ENCODE measurements around the gene RANBP1. TPM values are rescaled to one million over a fixed set of nuclear protein-coding genes. Genes with fewer than 3 reads are reported as not detected.

RANBP1 gene
- polyA plus RNA-seq, 1 experiment, result 166 TPM

DNA sequence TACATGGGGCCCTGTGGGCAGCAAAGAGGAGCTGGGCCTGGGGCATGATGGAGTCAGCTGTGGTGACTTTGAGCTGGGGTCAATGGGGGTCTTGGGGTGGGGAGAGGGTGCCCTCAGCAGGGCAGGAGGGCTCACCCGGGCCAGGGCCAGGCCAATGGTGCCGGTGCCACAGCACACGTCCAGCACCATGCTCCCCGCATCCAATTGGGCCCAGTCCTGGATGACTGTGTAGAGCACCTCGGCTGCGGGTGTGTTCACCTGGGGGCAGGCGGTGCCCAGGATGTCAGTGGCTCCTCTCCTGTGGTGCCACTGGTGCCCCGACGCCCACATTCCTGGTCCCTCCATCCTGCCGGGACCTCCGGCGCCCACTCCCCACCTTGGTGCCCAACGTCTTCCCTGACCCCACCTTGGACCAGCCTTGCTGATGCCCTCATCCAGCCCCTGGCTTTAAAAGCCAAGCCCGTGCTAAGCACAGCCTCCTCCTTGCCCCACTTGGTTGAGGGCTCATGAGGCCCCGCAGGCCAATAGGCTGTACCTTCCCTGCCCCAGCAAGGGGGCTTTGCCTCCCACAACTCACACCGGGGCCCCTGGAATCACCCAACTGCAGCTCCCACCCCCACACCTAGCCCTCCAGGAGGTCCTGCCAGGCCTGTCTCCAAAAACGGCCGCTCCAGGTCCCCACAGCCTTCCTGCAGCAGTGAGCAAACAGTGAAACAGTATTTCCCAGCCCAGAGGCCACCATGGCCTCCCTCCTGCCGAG, 2.2 kb upstream of the RANBP1 start:
- Histone ChIP-seq H3K36me3 (ENCODE audit: control insufficient read depth, insufficient read depth, low read length) (peaks cover 43% of the 10 kb centered on the region), H3K4me3 (ENCODE audit: low read depth, low read length) (no peak overlapping the region), H3K27me3 (ENCODE audit: control insufficient read depth, insufficient read depth, low read length) (no peaks in the 10 kb centered on the region)
- ChIA-PET CTCF (no interaction called here), POLR2A (no interaction called here)
- no peak for DNase-seq (ENCODE audit: low read depth)
- TF ChIP-seq, protein P1, sequence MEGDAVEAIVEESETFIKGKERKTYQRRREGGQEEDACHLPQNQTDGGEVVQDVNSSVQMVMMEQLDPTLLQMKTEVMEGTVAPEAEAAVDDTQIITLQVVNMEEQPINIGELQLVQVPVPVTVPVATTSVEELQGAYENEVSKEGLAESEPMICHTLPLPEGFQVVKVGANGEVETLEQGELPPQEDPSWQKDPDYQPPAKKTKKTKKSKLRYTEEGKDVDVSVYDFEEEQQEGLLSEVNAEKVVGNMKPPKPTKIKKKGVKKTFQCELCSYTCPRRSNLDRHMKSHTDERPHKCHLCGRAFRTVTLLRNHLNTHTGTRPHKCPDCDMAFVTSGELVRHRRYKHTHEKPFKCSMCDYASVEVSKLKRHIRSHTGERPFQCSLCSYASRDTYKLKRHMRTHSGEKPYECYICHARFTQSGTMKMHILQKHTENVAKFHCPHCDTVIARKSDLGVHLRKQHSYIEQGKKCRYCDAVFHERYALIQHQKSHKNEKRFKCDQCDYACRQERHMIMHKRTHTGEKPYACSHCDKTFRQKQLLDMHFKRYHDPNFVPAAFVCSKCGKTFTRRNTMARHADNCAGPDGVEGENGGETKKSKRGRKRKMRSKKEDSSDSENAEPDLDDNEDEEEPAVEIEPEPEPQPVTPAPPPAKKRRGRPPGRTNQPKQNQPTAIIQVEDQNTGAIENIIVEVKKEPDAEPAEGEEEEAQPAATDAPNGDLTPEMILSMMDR (IDR thresholded peaks at IDR 0.05; ENCODE audit: insufficient read depth, low read depth, low read length), result no peak

DNA sequence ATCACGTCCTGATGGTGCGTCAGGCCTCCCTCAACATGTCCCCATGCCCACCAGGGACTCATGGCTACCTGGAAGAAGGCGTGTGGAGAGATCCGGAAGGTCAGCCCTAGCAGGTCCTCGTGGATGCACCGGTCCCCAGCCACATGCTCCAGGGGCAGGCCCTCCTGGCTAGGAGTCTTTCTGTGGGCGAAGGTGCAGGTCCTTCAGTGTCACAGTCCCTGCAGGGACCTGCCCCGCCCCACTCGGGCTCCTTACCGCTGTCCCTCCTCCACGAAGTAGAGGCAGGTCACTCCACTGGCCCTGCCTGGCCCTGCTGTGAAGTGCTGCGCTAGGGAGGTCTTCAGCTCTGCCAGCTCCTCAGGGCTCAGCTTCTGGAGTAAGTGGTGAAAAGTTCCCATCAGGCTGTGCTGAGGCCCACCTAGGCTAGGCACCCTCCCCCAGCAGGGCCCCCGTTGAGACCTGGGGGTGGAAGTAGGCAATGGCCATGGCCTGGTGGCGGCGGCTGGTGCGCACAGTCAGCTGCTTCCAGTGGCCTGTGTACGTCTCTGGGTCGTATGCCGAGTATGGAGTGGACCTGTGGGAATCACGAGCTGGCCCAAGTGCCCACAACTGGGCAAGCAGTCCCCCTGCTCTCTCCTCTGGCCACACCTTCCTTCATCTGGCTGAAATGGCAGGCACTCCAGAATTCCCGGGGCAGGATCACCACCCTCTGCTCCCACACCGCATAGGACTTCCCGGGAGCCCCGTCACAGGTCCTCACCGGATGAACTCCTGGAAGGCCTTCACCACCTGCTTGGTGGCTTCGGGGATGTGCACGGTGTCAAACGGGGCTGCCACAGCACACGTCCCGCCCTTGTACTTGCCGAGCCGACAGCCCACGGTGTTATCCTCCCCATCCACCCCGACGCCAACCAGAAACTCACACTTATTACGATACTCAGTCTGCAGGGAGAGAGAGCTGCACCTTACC, 1.1 kb upstream of the RANBP1 start:
- no peak for DNase-seq (ENCODE audit: low read depth)
- H3K27me3 ChIP-seq (ENCODE audit: control insufficient read depth, insufficient read depth, low read length), result no peaks in the 10 kb centered on the region
- TF ChIP-seq, protein P1 (IDR thresholded peaks at IDR 0.05; ENCODE audit: insufficient read depth, low read depth, low read length), result no peak
- H3K36me3 ChIP-seq (ENCODE audit: control insufficient read depth, insufficient read depth, low read length), result peaks cover 38% of the 10 kb centered on the region
- POLR2A ChIA-PET, result no interaction called here
- no peak overlapping the region for H3K4me3 ChIP-seq (ENCODE audit: low read depth, low read length)
- CTCF ChIA-PET, result interaction anchor here (2.0 kb wide), 1 partner anchor 145 kb away, joined by 5 read pairs; no protein-coding TSS in a partner anchor

GRCh38 chr22:20116376-20116950, 559 bp downstream of the RANBP1 start:
- ChIA-PET POLR2A (no interaction called here), CTCF (interaction anchor here (2.0 kb wide), 1 partner anchor 147 kb away, joined by 5 read pairs; no protein-coding TSS in a partner anchor)
- no peaks in the 10 kb centered on the region for H3K27me3 ChIP-seq (ENCODE audit: control insufficient read depth, insufficient read depth, low read length)
- no peak for DNase-seq (ENCODE audit: low read depth)
- TF ChIP-seq, protein P1 (IDR thresholded peaks at IDR 0.05; ENCODE audit: insufficient read depth, low read depth, low read length), result no peak
- peaks cover 43% of the 10 kb centered on the region for H3K36me3 ChIP-seq (ENCODE audit: control insufficient read depth, insufficient read depth, low read length)
- peak overlapping the region; percentile 99 for H3K4me3 ChIP-seq (ENCODE audit: low read depth, low read length)

- TF ChIP-seq, protein P1 (IDR thresholded peaks at IDR 0.05; ENCODE audit: insufficient read depth, low read depth, low read length), result no peak
- CTCF ChIA-PET, result interaction anchor here (0.7 kb wide), 1 partner anchor 40 kb away, joined by 3 read pairs; no protein-coding TSS in a partner anchor
- DNase-seq (ENCODE audit: low read depth), result peak; percentile 77
- POLR2A ChIA-PET, result no interaction called here
- H3K4me3 ChIP-seq (ENCODE audit: low read depth, low read length), result peak within 1 kb of the TSS; percentile 99
- H3K36me3 ChIP-seq (ENCODE audit: control insufficient read depth, insufficient read depth, low read length), result peaks cover 38% of the 10 kb centered on the region
- H3K27me3 ChIP-seq (ENCODE audit: control insufficient read depth, insufficient read depth, low read length), result no peaks in the 10 kb centered on the region
Observed at GRCh38 chr22:20116951-20117632, 1.2 kb downstream of the RANBP1 start, which contains the start of gene TRMT2A. Gene TRMT2A, minus strand, starts transcription at chr22:20117226. Its CDS starts 320 bp downstream, at chr22:20116906.

Data from BJ (cell line).